Ishikawa (cell line): ENCODE measurements around the gene PDE1C.

Experiments
- CEBPB ChIP-seq: IDR thresholded peaks from 2 replicates; pipeline ENCODE4 v1.6.1; 2012
- CREB1 ChIP-seq: IDR thresholded peaks from 2 replicates; pipeline ENCODE4 v1.6.1; 2012; ENCODE audit warnings: low read depth
- EGR1 ChIP-seq: IDR thresholded peaks from 2 replicates; pipeline ENCODE4 v1.6.1; 2012
- EP300 ChIP-seq: IDR thresholded peaks from 2 replicates; pipeline ENCODE4 v1.6.1; 2012; ENCODE audit warnings: borderline replicate concordance
- FOXM1 ChIP-seq: IDR thresholded peaks from 2 replicates; pipeline ENCODE4 v1.6.1; 2012; ENCODE audit warnings: low read depth, borderline replicate concordance
- NFIC ChIP-seq: IDR thresholded peaks from 2 replicates; pipeline ENCODE4 v1.6.1; 2012
- RAD21 ChIP-seq: IDR thresholded peaks from 2 replicates; pipeline ENCODE4 v1.6.1; 2012; ENCODE audit warnings: low read depth
- TAF1 ChIP-seq: IDR thresholded peaks from 2 replicates; pipeline ENCODE4 v1.6.1; 2012; ENCODE audit warnings: low read depth, mild to moderate bottlenecking
- TCF12 ChIP-seq: IDR thresholded peaks from 2 replicates; pipeline ENCODE4 v1.6.1; 2012; ENCODE audit warnings: low read depth
- TEAD4 ChIP-seq: IDR thresholded peaks from 2 replicates; pipeline ENCODE4 v1.6.1; 2012
- YY1 ChIP-seq: IDR thresholded peaks from 2 replicates; pipeline ENCODE4 v1.6.1; 2012; ENCODE audit warnings: low read depth
- ZBTB7A ChIP-seq: IDR thresholded peaks from 2 replicates; pipeline ENCODE4 v1.6.1; 2012; ENCODE audit warnings: low read depth
- TF ChIP-seq, protein P1 (sequence below): IDR thresholded peaks from 2 replicates; pipeline ENCODE4 v1.6.1; 2012; ENCODE audit warnings: low read depth, mild to moderate bottlenecking
- TF ChIP-seq, protein P2 (sequence below): IDR thresholded peaks from 2 replicates; pipeline ENCODE4 v1.6.1; 2012
- TF ChIP-seq, protein P3 (sequence below): IDR thresholded peaks from 2 replicates; pipeline ENCODE4 v1.6.1; 2012

Gene PDE1C

DNA sequence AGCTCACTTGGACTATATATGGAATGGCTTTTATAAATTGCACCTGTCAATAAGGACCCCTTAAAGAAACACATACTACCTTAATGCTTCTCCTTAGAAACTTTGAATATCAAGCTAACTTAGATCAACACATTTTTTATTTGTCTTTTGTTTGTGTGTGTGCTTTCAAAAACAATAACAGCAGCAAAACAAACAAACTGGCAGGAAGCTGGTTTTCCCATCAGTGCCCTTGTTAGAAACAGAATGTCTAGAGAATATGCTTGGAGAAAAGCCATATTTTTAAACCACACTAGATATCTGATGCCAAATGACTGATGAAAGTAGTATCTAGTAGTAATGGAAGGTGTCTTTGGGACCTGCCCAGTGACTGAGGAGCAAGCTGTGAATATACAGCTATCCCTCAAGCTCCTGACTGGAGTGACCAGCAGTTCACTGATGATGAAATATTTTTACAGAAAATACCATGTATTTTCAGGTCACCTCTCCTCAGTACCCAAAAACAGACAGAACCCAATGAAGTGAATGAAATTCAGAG, 1.0 kb downstream of the PDE1C start:
- TF ChIP-seq CEBPB (no peak), EGR1 (no peak), CREB1 (no peak), FOXM1 (no peak), TCF12 (no peak), TAF1 (no peak), ZBTB7A (no peak), NFIC (no peak), EP300 (no peak), YY1 (no peak), RAD21 (no peak)
- TF ChIP-seq, protein P1, sequence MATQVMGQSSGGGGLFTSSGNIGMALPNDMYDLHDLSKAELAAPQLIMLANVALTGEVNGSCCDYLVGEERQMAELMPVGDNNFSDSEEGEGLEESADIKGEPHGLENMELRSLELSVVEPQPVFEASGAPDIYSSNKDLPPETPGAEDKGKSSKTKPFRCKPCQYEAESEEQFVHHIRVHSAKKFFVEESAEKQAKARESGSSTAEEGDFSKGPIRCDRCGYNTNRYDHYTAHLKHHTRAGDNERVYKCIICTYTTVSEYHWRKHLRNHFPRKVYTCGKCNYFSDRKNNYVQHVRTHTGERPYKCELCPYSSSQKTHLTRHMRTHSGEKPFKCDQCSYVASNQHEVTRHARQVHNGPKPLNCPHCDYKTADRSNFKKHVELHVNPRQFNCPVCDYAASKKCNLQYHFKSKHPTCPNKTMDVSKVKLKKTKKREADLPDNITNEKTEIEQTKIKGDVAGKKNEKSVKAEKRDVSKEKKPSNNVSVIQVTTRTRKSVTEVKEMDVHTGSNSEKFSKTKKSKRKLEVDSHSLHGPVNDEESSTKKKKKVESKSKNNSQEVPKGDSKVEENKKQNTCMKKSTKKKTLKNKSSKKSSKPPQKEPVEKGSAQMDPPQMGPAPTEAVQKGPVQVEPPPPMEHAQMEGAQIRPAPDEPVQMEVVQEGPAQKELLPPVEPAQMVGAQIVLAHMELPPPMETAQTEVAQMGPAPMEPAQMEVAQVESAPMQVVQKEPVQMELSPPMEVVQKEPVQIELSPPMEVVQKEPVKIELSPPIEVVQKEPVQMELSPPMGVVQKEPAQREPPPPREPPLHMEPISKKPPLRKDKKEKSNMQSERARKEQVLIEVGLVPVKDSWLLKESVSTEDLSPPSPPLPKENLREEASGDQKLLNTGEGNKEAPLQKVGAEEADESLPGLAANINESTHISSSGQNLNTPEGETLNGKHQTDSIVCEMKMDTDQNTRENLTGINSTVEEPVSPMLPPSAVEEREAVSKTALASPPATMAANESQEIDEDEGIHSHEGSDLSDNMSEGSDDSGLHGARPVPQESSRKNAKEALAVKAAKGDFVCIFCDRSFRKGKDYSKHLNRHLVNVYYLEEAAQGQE: no peak
- TF ChIP-seq, protein P2, sequence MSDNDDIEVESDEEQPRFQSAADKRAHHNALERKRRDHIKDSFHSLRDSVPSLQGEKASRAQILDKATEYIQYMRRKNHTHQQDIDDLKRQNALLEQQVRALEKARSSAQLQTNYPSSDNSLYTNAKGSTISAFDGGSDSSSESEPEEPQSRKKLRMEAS: no peak

DNA sequence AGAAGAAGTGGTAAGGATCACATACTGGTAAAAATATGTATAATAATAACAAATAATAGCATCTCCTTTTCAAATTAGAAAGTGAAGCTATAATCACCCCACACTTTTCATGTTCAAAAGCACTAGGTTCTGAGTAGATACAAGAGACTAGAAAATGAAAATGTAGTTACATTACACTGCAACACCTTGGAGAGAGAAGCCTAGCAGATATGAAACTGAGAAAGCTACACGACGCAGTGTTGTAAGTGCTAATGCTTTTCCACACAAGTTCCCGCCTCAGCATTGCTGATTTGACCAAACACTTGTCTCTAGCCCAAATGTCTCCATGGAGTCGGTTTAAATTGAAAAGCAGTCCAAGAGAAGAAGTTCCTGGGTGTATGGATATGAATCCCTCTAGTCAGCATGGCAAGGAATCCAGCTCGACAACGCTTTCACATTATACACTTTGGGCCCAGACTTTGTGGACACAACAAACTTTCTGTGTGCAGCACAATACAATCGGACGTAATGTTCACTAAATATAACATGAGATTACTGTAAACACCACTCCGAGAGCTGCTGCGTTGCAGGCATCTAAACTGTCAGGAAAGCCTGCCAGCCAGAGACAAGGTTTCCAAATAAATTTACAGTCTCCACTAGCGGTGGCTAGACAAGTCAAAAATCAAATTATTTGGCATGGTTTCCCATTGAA, 1.7 kb downstream of the PDE1C start:
- TF ChIP-seq CEBPB: no peak

DNA sequence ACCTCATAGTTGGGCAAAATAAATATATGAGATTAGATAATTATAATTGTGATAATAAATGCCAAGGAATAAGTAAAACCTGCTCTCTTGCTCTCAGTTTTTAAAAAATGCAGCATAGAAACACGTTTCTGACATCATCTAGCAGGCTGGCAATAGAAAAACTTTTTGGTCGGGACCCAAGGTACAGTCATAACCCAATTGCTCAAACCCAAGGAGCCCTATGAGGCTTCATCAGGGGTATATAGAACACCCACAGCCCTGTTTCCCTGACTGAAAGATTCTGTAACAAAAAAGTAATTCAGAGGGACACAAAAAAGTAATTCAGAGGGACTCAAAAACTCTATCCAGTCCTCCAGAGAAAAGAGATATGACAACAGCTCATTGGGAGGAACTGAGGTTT, 3.8 kb downstream of the PDE1C start:
- TF ChIP-seq, protein P3, sequence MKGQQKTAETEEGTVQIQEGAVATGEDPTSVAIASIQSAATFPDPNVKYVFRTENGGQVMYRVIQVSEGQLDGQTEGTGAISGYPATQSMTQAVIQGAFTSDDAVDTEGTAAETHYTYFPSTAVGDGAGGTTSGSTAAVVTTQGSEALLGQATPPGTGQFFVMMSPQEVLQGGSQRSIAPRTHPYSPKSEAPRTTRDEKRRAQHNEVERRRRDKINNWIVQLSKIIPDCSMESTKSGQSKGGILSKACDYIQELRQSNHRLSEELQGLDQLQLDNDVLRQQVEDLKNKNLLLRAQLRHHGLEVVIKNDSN: no peak
- no peak for TF ChIP-seq RAD21
- no peak for TF ChIP-seq CREB1
- TF ChIP-seq TCF12: no peak
- TF ChIP-seq ZBTB7A: no peak
- TF ChIP-seq TAF1: no peak
- no peak for TF ChIP-seq CEBPB

DNA sequence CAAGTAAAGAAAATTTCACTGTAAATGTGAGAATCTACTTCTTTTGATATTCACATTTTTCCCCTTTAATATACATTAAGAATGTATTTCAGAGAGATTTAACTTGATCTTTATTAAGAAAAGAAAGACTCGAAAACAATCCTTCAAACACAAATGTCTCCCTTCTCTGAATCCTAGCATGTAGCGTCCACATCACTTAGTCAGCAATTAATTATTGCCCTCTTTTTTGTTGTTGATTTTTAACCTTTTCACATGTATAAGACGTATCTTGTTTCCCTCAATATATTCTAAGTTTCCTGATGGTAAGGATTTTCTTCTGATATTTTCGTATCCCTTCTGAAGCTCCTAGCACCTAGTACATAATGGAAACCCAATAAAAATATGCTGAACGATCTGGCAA, 6.6 kb downstream of the PDE1C start:
- TF ChIP-seq CEBPB: no peak
- no peak for TF ChIP-seq FOXM1
- TF ChIP-seq NFIC: no peak
- TF ChIP-seq TAF1: no peak
- TF ChIP-seq EP300: no peak
- TF ChIP-seq, protein P3: no peak
- TF ChIP-seq, protein P1: no peak
- no peak for TF ChIP-seq EGR1
- TF ChIP-seq CREB1: no peak
- TF ChIP-seq TEAD4: no peak
- no peak for TF ChIP-seq RAD21
- no peak for TF ChIP-seq YY1
- no peak for TF ChIP-seq ZBTB7A
- TF ChIP-seq, protein P2: no peak
- no peak for TF ChIP-seq TCF12

DNA sequence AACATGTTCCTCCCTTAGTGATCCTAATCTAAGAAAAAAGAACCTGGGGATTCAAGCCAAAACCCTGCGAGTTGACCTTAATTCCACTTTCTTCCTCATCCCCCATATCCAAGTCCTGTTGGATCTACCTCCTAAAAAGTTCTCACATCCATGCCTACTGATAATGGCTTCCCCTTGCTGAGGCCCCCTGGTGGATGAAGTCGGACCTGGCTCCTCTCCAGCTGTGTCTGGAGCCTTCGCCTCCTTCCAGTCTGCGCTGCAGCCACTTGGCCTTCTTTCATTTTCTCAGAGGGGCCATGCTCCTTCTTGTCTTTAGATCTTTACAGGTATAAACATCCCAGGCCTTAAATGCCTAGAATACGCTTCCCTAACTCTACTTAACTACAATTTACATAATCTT, 8.1 kb downstream of the PDE1C start:
- TF ChIP-seq TAF1: no peak
- no peak for TF ChIP-seq TCF12

DNA sequence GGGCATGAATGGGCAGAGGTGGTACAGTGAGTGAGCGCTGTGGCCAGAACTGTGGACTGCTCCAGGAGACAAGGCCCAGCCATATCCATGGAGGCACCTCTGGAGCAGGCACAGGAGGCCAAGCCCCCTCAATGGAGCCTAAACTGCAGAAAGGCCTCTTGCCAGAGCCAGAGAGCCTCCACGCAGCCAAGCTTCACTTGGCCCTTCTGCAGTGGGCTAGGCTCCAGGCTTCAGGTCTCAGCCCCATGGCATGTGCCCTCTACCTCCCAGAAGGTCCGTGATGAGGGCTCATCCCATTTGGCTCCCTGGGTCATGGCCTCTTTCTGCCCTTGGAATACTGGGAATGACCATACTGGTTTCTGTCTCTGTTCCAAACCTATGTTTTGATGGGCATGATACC, 8.9 kb downstream of the PDE1C start:
- no peak for TF ChIP-seq RAD21
- no peak for TF ChIP-seq ZBTB7A
- no peak for TF ChIP-seq TEAD4
- no peak for TF ChIP-seq EGR1
- TF ChIP-seq CEBPB: no peak
- TF ChIP-seq, protein P2: no peak
- TF ChIP-seq CREB1: no peak
- TF ChIP-seq YY1: no peak
